Upper lobe of right lung (tissue), 1 donor: ENCODE measurements around the gene VASH2. TPM values are rescaled to one million over a fixed set of nuclear protein-coding genes. Genes with fewer than 3 reads are reported as not detected.

Experiments used
- ATAC-seq: fragments of 200-7000 bp; cut with Tn5 transposase; one replicate; pipeline ENCODE4 v1.9.1; 2020; ENCODE audit warnings: mild to moderate bottlenecking, moderate library complexity
- DNase-seq: peaks from one replicate; pipeline ENCODE4 v3.0.0-alpha.2; 2020
- H3K27ac ChIP-seq: fragments of 200-600 bp; one replicate; pipeline ENCODE4 v1.8.0; 2022
- H3K27me3 ChIP-seq: fragments of 200-600 bp; one replicate; pipeline ENCODE4 v1.8.0; 2022; ENCODE audit warnings: mild to moderate bottlenecking
- H3K36me3 ChIP-seq: fragments of 200-600 bp; one replicate; pipeline ENCODE4 v1.8.0; 2022
- H3K4me1 ChIP-seq: fragments of 200-600 bp; one replicate; pipeline ENCODE4 v1.8.0; 2022
- H3K4me3 ChIP-seq: fragments of 200-600 bp; one replicate; pipeline ENCODE4 v1.8.0; 2022; ENCODE audit warnings: mild to moderate bottlenecking
- H3K9me3 ChIP-seq: fragments of 200-600 bp; one replicate; pipeline ENCODE4 v1.8.0; 2022
- CTCF ChIP-seq: fragments of 200-600 bp; IDR thresholded peaks from one replicate; pipeline ENCODE4 v1.8.0; 2022; ENCODE audit warnings: antibody characterized with exemption
- intact Hi-C: fragments of 100-400 bp; cut with DNase I; formaldehyde crosslinking; loops from one replicate; pipeline ENCODE4 v1.11.0; 2022
- total RNA-seq: library from RNA; stranded (reverse); fragmentation: NEBNext Ultra II Directional; extraction: Animal tissue kit (Norgen Biotek cat#: 25700); gene quantifications from one replicate; pipeline ENCODE4 v1.2.1, GENCODE V29; 2021
- donor health status: DM: no; HTN: yes; CAD: no; lungs with severe emphysema.

VASH2 gene
- total RNA-seq, 1 donor from 2014 or later = 1.9 TPM

- peaks cover 3% of the 10 kb centered on the region for H3K4me1 ChIP-seq
- H3K27me3 ChIP-seq = no peaks in the 10 kb centered on the region
- TF ChIP-seq CTCF = no peak
- no peaks in the 10 kb centered on the region for H3K9me3 ChIP-seq
- H3K27ac ChIP-seq = no peak overlapping the region
- intact Hi-C loops = no loop called here
- ATAC-seq = no peak
- no peak for DNase-seq
- H3K4me3 ChIP-seq = no peak overlapping the region
- no peaks in the 10 kb centered on the region for H3K36me3 ChIP-seq
Measured at GRCh38 chr1:212917134-212917485, 33.2 kb upstream of the VASH2 start.

GRCh38 chr1:212917858-212918257 is 32.5 kb upstream of the VASH2 start:
- Histone ChIP-seq H3K4me3 (no peak overlapping the region), H3K27ac (no peak overlapping the region), H3K36me3 (no peaks in the 10 kb centered on the region), H3K9me3 (no peaks in the 10 kb centered on the region), H3K4me1 (peaks cover 3% of the 10 kb centered on the region), H3K27me3 (no peaks in the 10 kb centered on the region)
- ATAC-seq = no peak
- no peak for TF ChIP-seq CTCF
- intact Hi-C loops = no loop called here
- DNase-seq = no peak

GRCh38 chr1:212918824-212919223 is 31.5 kb upstream of the VASH2 start:
- TF ChIP-seq CTCF = no peak
- H3K27me3 ChIP-seq = no peaks in the 10 kb centered on the region
- no peak for ATAC-seq
- no peak for DNase-seq
- intact Hi-C loops = no loop called here
- H3K36me3 ChIP-seq = no peaks in the 10 kb centered on the region
- H3K9me3 ChIP-seq = no peaks in the 10 kb centered on the region
- peaks cover 3% of the 10 kb centered on the region for H3K4me1 ChIP-seq
- no peak overlapping the region for H3K27ac ChIP-seq
- no peak overlapping the region for H3K4me3 ChIP-seq

GRCh38 chr1:212920246-212920645 is 30.1 kb upstream of the VASH2 start:
- Histone ChIP-seq H3K27ac (no peak overlapping the region), H3K4me1 (peaks cover 3% of the 10 kb centered on the region), H3K9me3 (no peaks in the 10 kb centered on the region), H3K36me3 (no peaks in the 10 kb centered on the region), H3K27me3 (no peaks in the 10 kb centered on the region), H3K4me3 (no peak overlapping the region)
- ATAC-seq (no peak), DNase-seq (no peak)
- no peak for TF ChIP-seq CTCF
- intact Hi-C loops = no loop called here

- DNase-seq (no peak), ATAC-seq (no peak)
- Histone ChIP-seq H3K4me3 (no peak overlapping the region), H3K27ac (no peak overlapping the region), H3K4me1 (no peaks in the 10 kb centered on the region), H3K9me3 (no peaks in the 10 kb centered on the region), H3K36me3 (no peaks in the 10 kb centered on the region), H3K27me3 (no peaks in the 10 kb centered on the region)
- peak; percentile 30 for TF ChIP-seq CTCF
- intact Hi-C loops = no loop called here
Measured at GRCh38 chr1:212920896-212921295, 29.4 kb upstream of the VASH2 start.

- Histone ChIP-seq H3K27ac (no peak overlapping the region), H3K4me3 (no peak overlapping the region), H3K9me3 (no peaks in the 10 kb centered on the region), H3K4me1 (no peaks in the 10 kb centered on the region), H3K36me3 (no peaks in the 10 kb centered on the region), H3K27me3 (no peaks in the 10 kb centered on the region)
- DNase-seq = no peak
- ATAC-seq = peak; percentile 36
- intact Hi-C loops = no loop called here
- no peak for TF ChIP-seq CTCF
Measured at GRCh38 chr1:212922016-212922415, 28.3 kb upstream of the VASH2 start.
